ENCODE measurements around the gene TCAP. TPM values are rescaled to one million over a fixed set of nuclear protein-coding genes. Genes with fewer than 3 reads are reported as not detected.

Gene TCAP
- total RNA-seq, 1 donor from 2014 or later: 0.19 TPM

DNA sequence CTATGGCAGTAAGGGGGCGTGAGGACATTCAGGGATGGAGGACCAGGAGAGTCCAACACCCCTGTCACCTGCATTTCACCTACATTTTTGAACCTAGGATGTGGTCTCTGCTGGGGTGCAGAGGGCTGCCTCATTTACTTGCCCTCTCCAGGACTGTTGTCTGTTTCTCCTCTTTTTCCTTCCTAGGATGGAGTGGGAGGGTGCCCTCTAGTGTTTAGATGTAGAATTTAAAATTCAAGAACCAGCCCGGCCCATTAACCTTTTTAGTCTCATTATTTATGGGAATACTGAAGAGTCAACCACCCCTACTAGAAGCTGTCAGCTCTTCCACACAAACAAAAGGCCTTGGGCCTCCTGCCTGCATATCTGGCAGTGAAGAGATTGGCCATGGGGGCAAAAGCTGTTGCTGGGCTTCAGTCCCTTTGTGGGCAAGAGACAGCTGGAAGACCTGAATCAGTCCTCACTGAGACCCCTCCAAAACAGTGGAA is 30.7 kb upstream of the TCAP start:
- H3K9me3 Mint-ChIP-seq: no peaks in the 10 kb centered on the region
- peaks cover 24% of the 10 kb centered on the region for H3K4me1 ChIP-seq

DNA sequence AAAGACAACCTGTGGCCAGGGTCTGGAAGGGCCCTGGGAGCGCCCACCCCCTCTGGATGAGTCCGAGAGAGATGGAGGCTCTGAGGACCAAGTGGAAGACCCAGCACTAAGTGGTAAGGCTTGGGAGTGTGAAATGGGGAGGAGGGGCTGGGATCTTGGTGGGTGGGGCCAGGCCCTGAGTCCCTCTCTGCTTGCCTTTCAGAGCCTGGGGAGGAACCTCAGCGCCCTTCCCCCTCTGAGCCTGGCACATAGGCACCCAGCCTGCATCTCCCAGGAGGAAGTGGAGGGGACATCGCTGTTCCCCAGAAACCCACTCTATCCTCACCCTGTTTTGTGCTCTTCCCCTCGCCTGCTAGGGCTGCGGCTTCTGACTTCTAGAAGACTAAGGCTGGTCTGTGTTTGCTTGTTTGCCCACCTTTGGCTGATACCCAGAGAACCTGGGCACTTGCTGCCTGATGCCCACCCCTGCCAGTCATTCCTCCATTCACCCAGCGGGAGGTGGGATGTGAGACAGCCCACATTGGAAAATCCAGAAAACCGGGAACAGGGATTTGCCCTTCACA is 29.5 kb upstream of the TCAP start:
- Histone ChIP-seq H3K79me2 (ENCODE audit: low read depth) (peaks cover 30% of the 10 kb centered on the region), H3K27me3 (no peaks in the 10 kb centered on the region), H3K4me1 (peaks cover 36% of the 10 kb centered on the region), H2AFZ (replicated peaks) (no peak overlapping the region), H3F3A (ENCODE audit: low read depth) (peaks cover 21% of the 10 kb centered on the region), H3K27ac (no peak overlapping the region), H3K4me2 (no peak overlapping the region), H3K9me3 (ENCODE audit: low read depth) (no peaks in the 10 kb centered on the region), H3K4me3 (no peak overlapping the region), H3K9ac (no peak overlapping the region), H4K20me1 (ENCODE audit: low read depth) (peaks cover 31% of the 10 kb centered on the region), H3K36me3 (no peaks in the 10 kb centered on the region)
- Mint-ChIP-seq H3K4me1 (peaks cover 47% of the 10 kb centered on the region), H3K36me3 (no peaks in the 10 kb centered on the region), H3K27ac (no peak overlapping the region), H3K27me3 (ENCODE audit: insufficient read depth, low read depth) (peaks cover 14% of the 10 kb centered on the region), H3K9me3 (no peaks in the 10 kb centered on the region), H3K4me3 (peak overlapping the region; percentile 90)
- TF ChIP-seq EZH2 (IDR thresholded peaks at IDR 0.05) (no peak), EZH2phosphoT487 (IDR thresholded peaks at IDR 0.05) (no peak)
- TF ChIP-seq, protein P1, sequence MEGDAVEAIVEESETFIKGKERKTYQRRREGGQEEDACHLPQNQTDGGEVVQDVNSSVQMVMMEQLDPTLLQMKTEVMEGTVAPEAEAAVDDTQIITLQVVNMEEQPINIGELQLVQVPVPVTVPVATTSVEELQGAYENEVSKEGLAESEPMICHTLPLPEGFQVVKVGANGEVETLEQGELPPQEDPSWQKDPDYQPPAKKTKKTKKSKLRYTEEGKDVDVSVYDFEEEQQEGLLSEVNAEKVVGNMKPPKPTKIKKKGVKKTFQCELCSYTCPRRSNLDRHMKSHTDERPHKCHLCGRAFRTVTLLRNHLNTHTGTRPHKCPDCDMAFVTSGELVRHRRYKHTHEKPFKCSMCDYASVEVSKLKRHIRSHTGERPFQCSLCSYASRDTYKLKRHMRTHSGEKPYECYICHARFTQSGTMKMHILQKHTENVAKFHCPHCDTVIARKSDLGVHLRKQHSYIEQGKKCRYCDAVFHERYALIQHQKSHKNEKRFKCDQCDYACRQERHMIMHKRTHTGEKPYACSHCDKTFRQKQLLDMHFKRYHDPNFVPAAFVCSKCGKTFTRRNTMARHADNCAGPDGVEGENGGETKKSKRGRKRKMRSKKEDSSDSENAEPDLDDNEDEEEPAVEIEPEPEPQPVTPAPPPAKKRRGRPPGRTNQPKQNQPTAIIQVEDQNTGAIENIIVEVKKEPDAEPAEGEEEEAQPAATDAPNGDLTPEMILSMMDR (IDR thresholded peaks at IDR 0.05): no peak
- DNase-seq (ENCODE audit: low spot score): no peak

More for the DNA sequence above, 30.7 kb upstream of the TCAP start:
- peak; percentile 68 for DNase-seq (ENCODE audit: low spot score)
- TF ChIP-seq, protein P1 (IDR thresholded peaks at IDR 0.05): peak; percentile 85
- TF ChIP-seq EZH2 (IDR thresholded peaks at IDR 0.05): no peak
- Histone ChIP-seq H3K9ac (no peak overlapping the region), H3K27me3 (no peaks in the 10 kb centered on the region), H3F3A (ENCODE audit: low read depth) (peaks cover 21% of the 10 kb centered on the region), H2AFZ (replicated peaks) (no peak overlapping the region), H3K27ac (no peak overlapping the region), H3K79me2 (ENCODE audit: low read depth) (peaks cover 20% of the 10 kb centered on the region), H4K20me1 (ENCODE audit: low read depth) (peaks cover 18% of the 10 kb centered on the region), H3K4me3 (no peak overlapping the region), H3K9me3 (ENCODE audit: low read depth) (no peaks in the 10 kb centered on the region), H3K4me2 (no peak overlapping the region), H3K36me3 (no peaks in the 10 kb centered on the region)
- Mint-ChIP-seq H3K27me3 (ENCODE audit: insufficient read depth, low read depth) (peaks cover 17% of the 10 kb centered on the region), H3K4me1 (peaks cover 39% of the 10 kb centered on the region), H3K36me3 (no peaks in the 10 kb centered on the region), H3K4me3 (peak overlapping the region; percentile 25), H3K27ac (no peak overlapping the region)

DNA sequence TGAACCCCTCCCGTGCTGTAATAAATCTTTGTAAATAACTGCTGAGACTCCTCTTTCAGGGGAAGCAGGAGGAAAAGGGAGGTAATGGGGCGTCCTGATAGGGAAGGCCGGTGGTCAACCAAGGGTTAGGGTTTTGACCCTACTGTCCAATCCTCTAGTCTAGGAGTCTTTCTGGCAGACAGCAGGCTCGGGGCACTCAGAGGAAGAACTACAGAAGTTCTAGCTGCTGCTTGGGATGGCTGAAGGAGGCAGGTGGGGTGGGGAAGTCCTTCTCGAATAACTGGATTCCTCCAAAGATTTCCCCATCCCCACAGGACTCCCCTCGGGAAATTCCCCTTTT is 28.6 kb upstream of the TCAP start:
- H3K27ac Mint-ChIP-seq: peak overlapping the region; percentile 46
- peak overlapping the region; percentile 23 for H2AFZ ChIP-seq (replicated peaks)

More for the DNA sequence above, 28.6 kb upstream of the TCAP start:
- H3K27me3 Mint-ChIP-seq (ENCODE audit: insufficient read depth, low read depth): peaks cover 7% of the 10 kb centered on the region
- H4K20me1 ChIP-seq (ENCODE audit: low read depth): peaks cover 39% of the 10 kb centered on the region
- peak overlapping the region; percentile 90 for H3K4me3 Mint-ChIP-seq
- no peak overlapping the region for H3K27ac ChIP-seq
- no peaks in the 10 kb centered on the region for H3K9me3 Mint-ChIP-seq
- no peak for DNase-seq (ENCODE audit: low spot score)
- H3K4me1 Mint-ChIP-seq: peaks cover 49% of the 10 kb centered on the region
- H3K9ac ChIP-seq: no peak overlapping the region
- H3K4me1 ChIP-seq: peaks cover 36% of the 10 kb centered on the region
- H3K27me3 ChIP-seq: no peaks in the 10 kb centered on the region
- H3K9me3 ChIP-seq (ENCODE audit: low read depth): no peaks in the 10 kb centered on the region
- H3K4me2 ChIP-seq: peak overlapping the region; percentile 88
- peaks cover 21% of the 10 kb centered on the region for H3F3A ChIP-seq (ENCODE audit: low read depth)
- no peaks in the 10 kb centered on the region for H3K36me3 ChIP-seq
- H3K36me3 Mint-ChIP-seq: no peaks in the 10 kb centered on the region
- H3K79me2 ChIP-seq (ENCODE audit: low read depth): peaks cover 39% of the 10 kb centered on the region
- TF ChIP-seq EZH2phosphoT487 (IDR thresholded peaks at IDR 0.05): no peak
- TF ChIP-seq, protein P1 (IDR thresholded peaks at IDR 0.05): no peak
- no peak for TF ChIP-seq EZH2 (IDR thresholded peaks at IDR 0.05)
- H3K4me3 ChIP-seq: peak overlapping the region; percentile 67

Data from neural progenitor cell (in vitro differentiated cells).